Activated CD4-positive, alpha-beta memory T cell treated with anti-CD3 and anti-CD28 coated beads, Interleukin-2, amount 10 ng/mL, durations not matched to agents 7 days and 5 days (primary cell): ENCODE data around the gene NTSR1. TPM values are rescaled to one million over a fixed set of nuclear protein-coding genes. Genes with fewer than 3 reads are reported as not detected.

Experiments used
- CTCF ChIA-PET: fragments of 350-600 bp; sonication (Branson Sonifier 250); formaldehyde crosslinking; loops from one replicate; lab custom pipeline; 2021; ENCODE audit warnings: antibody characterized with exemption, inconsistent platforms; lab: Charles Lee
- POLR2A ChIA-PET: fragments of 350-600 bp; sonication (Branson Sonifier 250); formaldehyde crosslinking; loops from one replicate; lab custom pipeline; 2021; ENCODE audit warnings: antibody characterized with exemption; lab: Charles Lee
- DNase-seq: peaks from one replicate; pipeline ENCODE4 v3.0.0-alpha.2; 2020
- H3K27ac Mint-ChIP-seq: one replicate; pipeline ENCODE4 v1.8.0; 2021; ENCODE audit warnings: mild to moderate bottlenecking, mixed read lengths
- H3K27me3 Mint-ChIP-seq: one replicate; pipeline ENCODE4 v1.8.0; 2021; ENCODE audit warnings: mixed read lengths
- H3K36me3 Mint-ChIP-seq: one replicate; pipeline ENCODE4 v1.8.0; 2021; ENCODE audit warnings: low read depth, mixed read lengths
- H3K4me1 Mint-ChIP-seq: one replicate; pipeline ENCODE4 v1.8.0; 2021; ENCODE audit warnings: mixed read lengths
- H3K4me3 Mint-ChIP-seq: one replicate; pipeline ENCODE4 v1.8.0; 2021; ENCODE audit warnings: mild to moderate bottlenecking, mixed read lengths
- H3K9me3 Mint-ChIP-seq: one replicate; pipeline ENCODE4 v1.8.0; 2021; ENCODE audit warnings: mixed read lengths
- total RNA-seq, 2 experiments: library from RNA; stranded (reverse); gene quantifications; one replicate each; pipeline ENCODE4 v1.2.3, GENCODE V29; 2021

Gene NTSR1
- total RNA-seq, 2 experiments from 2014 or later: not detected

GRCh38 chr20:62800314-62801259 lies 92.0 kb downstream of the NTSR1 start:
- no peak for DNase-seq
- Mint-ChIP-seq H3K27me3 (no peaks in the 10 kb centered on the region), H3K36me3 (peaks cover 35% of the 10 kb centered on the region), H3K4me1 (peaks cover 30% of the 10 kb centered on the region), H3K4me3 (no peak overlapping the region), H3K9me3 (no peaks in the 10 kb centered on the region), H3K27ac (no peak overlapping the region)
- CTCF ChIA-PET: no interaction called here
- POLR2A ChIA-PET: no interaction called here

GRCh38 chr20:62801284-62802010 lies 92.8 kb downstream of the NTSR1 start:
- no peak overlapping the region for H3K27ac Mint-ChIP-seq
- CTCF ChIA-PET: interaction anchor here (0.6 kb wide), 1 partner anchor 218 kb away, joined by 3 read pairs; no protein-coding TSS in a partner anchor
- peaks cover 41% of the 10 kb centered on the region for H3K36me3 Mint-ChIP-seq

GRCh38 chr20:62802026-62802712 lies 93.5 kb downstream of the NTSR1 start:
- Mint-ChIP-seq H3K27ac (no peak overlapping the region), H3K9me3 (no peaks in the 10 kb centered on the region), H3K4me1 (peaks cover 37% of the 10 kb centered on the region), H3K27me3 (no peaks in the 10 kb centered on the region), H3K4me3 (no peak overlapping the region), H3K36me3 (peaks cover 46% of the 10 kb centered on the region)
- POLR2A ChIA-PET: no interaction called here
- CTCF ChIA-PET: no interaction called here
- DNase-seq: no peak

More at GRCh38 chr20:62801284-62802010, 92.8 kb downstream of the NTSR1 start:
- no peaks in the 10 kb centered on the region for H3K27me3 Mint-ChIP-seq
- POLR2A ChIA-PET: no interaction called here
- no peak overlapping the region for H3K4me3 Mint-ChIP-seq
- no peak for DNase-seq
- H3K4me1 Mint-ChIP-seq: peaks cover 34% of the 10 kb centered on the region
- H3K9me3 Mint-ChIP-seq: no peaks in the 10 kb centered on the region

GRCh38 chr20:62804021-62804626 lies 95.5 kb downstream of the NTSR1 start:
- H3K4me3 Mint-ChIP-seq: peak overlapping the region; percentile 82
- H3K9me3 Mint-ChIP-seq: no peaks in the 10 kb centered on the region
- ChIA-PET POLR2A (interaction anchor here (1.2 to 3.9 kb wide), 5 partner anchors 9 to 162 kb away, joined by 4 to 33 read pairs (median 7); partner anchors contain the start of genes MRGBP and SLCO4A1), CTCF (interaction anchor here (0.8 to 1.7 kb wide), 3 partner anchors 8 to 12 kb away, joined by 3 to 6 read pairs (median 3); partner anchors contain the start of gene MRGBP)
- peaks cover 42% of the 10 kb centered on the region for H3K36me3 Mint-ChIP-seq
- H3K27ac Mint-ChIP-seq: peak overlapping the region; percentile 88
- peaks cover 32% of the 10 kb centered on the region for H3K4me1 Mint-ChIP-seq
- DNase-seq: peak; percentile 25
- no peaks in the 10 kb centered on the region for H3K27me3 Mint-ChIP-seq

- Mint-ChIP-seq H3K27ac (peak within 1 kb of the TSS; percentile 91), H3K9me3 (no peaks in the 10 kb centered on the region), H3K4me3 (peak within 1 kb of the TSS; percentile 98), H3K4me1 (peaks cover 30% of the 10 kb centered on the region), H3K27me3 (no peaks in the 10 kb centered on the region), H3K36me3 (peaks cover 42% of the 10 kb centered on the region)
- CTCF ChIA-PET: interaction anchor here (0.8 to 1.7 kb wide), 3 partner anchors 8 to 13 kb away, joined by 3 to 6 read pairs (median 3); partner anchors contain the start of gene MRGBP
- peak; percentile 77 for DNase-seq
- POLR2A ChIA-PET: interaction anchor here (1.2 to 3.9 kb wide), 5 partner anchors 10 to 162 kb away, joined by 4 to 33 read pairs (median 7); partner anchors contain the start of genes MRGBP and SLCO4A1
Observed at GRCh38 chr20:62804627-62805154, 96.1 kb downstream of the NTSR1 start, which contains the start of gene OGFR. Gene OGFR (plus strand): TSS chr20:62804835. CDS start chr20:62804860, 25 bp downstream.

- peaks cover 30% of the 10 kb centered on the region for H3K4me1 Mint-ChIP-seq
- ChIA-PET CTCF (interaction anchor here (0.8 to 1.6 kb wide), 3 partner anchors 9 to 13 kb away, joined by 3 read pairs; partner anchors contain the start of gene MRGBP), POLR2A (interaction anchor here (1.2 to 3.9 kb wide), 5 partner anchors 9 to 163 kb away, joined by 4 to 33 read pairs (median 7); partner anchors contain the start of genes MRGBP and SLCO4A1)
- no peaks in the 10 kb centered on the region for H3K9me3 Mint-ChIP-seq
- H3K36me3 Mint-ChIP-seq: peaks cover 37% of the 10 kb centered on the region
- H3K4me3 Mint-ChIP-seq: peak overlapping the region; percentile 82
- no peaks in the 10 kb centered on the region for H3K27me3 Mint-ChIP-seq
- DNase-seq: peak; percentile 29
- H3K27ac Mint-ChIP-seq: peak overlapping the region; percentile 54
Observed at GRCh38 chr20:62805155-62805710, 96.6 kb downstream of the NTSR1 start.

- H3K27ac Mint-ChIP-seq: peak overlapping the region; percentile 54
- H3K36me3 Mint-ChIP-seq: peaks cover 36% of the 10 kb centered on the region
- CTCF ChIA-PET: interaction anchor here (0.9 kb wide), 1 partner anchor 12 kb away, joined by 3 read pairs; no protein-coding TSS in a partner anchor
- no peak for DNase-seq
- H3K27me3 Mint-ChIP-seq: no peaks in the 10 kb centered on the region
- H3K9me3 Mint-ChIP-seq: no peaks in the 10 kb centered on the region
- H3K4me1 Mint-ChIP-seq: peaks cover 30% of the 10 kb centered on the region
- POLR2A ChIA-PET: interaction anchor here (1.2 to 3.9 kb wide), 5 partner anchors 9 to 163 kb away, joined by 3 to 33 read pairs (median 7); partner anchors contain the start of genes MRGBP and SLCO4A1
- peak overlapping the region; percentile 82 for H3K4me3 Mint-ChIP-seq
Observed at GRCh38 chr20:62805711-62806382, 97.2 kb downstream of the NTSR1 start.

- ChIA-PET CTCF (no interaction called here), POLR2A (interaction anchor here (1.4 to 3.9 kb wide), 3 partner anchors 11 to 164 kb away, joined by 3 to 33 read pairs (median 9); partner anchors contain the start of genes MRGBP and SLCO4A1)
- no peaks in the 10 kb centered on the region for H3K9me3 Mint-ChIP-seq
- H3K4me1 Mint-ChIP-seq: peaks cover 30% of the 10 kb centered on the region
- H3K27ac Mint-ChIP-seq: peak overlapping the region; percentile 54
- H3K36me3 Mint-ChIP-seq: peaks cover 34% of the 10 kb centered on the region
- no peaks in the 10 kb centered on the region for H3K27me3 Mint-ChIP-seq
- DNase-seq: no peak
- H3K4me3 Mint-ChIP-seq: peak overlapping the region; percentile 82
Observed at GRCh38 chr20:62806383-62807050, 97.9 kb downstream of the NTSR1 start.

GRCh38 chr20:62807444-62808210 lies 99.0 kb downstream of the NTSR1 start:
- ChIA-PET CTCF (interaction anchor here (0.8 to 2.5 kb wide), 9 partner anchors 11 to 308 kb away, joined by 3 to 24 read pairs (median 6); partner anchors contain the start of gene MRGBP), POLR2A (interaction anchor here (1.3 to 2.5 kb wide), 5 partner anchors 12 to 165 kb away, joined by 3 to 18 read pairs (median 3); partner anchors contain the start of genes MRGBP and SLCO4A1)
- peaks cover 42% of the 10 kb centered on the region for H3K36me3 Mint-ChIP-seq
- no peak for DNase-seq
- no peaks in the 10 kb centered on the region for H3K27me3 Mint-ChIP-seq
- no peak overlapping the region for H3K4me3 Mint-ChIP-seq
- no peak overlapping the region for H3K27ac Mint-ChIP-seq
- H3K4me1 Mint-ChIP-seq: peaks cover 30% of the 10 kb centered on the region
- no peaks in the 10 kb centered on the region for H3K9me3 Mint-ChIP-seq
